ENCODE results near the gene ELMOD3.
A peak's percentile ranks its signal among the peaks of the same experiment; 100 is the strongest.
"Not testable (repeated sequence)": the region's sequence is repeated elsewhere in the genome, so short reads cannot be mapped to it uniquely, and the experiment has no call there.

The ELMOD3 gene

DNA sequence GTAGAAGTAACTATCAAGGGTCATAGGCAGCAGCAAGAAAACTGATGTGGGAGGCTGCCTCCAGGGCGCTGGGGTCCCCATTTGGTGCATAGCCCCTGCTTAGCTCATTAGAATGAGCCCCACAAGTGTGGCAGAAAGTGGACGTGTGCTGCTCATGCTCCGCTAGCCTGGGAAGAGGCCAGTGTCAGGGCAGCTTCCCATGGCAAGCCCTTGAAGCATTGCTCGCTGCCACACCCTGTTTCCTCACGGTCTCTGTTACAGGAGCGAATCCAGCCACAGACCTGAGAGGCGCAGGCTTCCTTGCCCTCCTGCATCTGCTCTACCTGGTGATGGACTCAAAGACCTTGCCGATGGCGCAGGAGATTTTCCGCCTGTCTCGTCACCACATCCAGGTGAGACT lies 22.5 kb downstream of the ELMOD3 start:
- no peak for DNase-seq

GRCh38 chr2:85378257-85378656 lies 23.7 kb downstream of the ELMOD3 start:
- DNase-seq, result no peak

DNA sequence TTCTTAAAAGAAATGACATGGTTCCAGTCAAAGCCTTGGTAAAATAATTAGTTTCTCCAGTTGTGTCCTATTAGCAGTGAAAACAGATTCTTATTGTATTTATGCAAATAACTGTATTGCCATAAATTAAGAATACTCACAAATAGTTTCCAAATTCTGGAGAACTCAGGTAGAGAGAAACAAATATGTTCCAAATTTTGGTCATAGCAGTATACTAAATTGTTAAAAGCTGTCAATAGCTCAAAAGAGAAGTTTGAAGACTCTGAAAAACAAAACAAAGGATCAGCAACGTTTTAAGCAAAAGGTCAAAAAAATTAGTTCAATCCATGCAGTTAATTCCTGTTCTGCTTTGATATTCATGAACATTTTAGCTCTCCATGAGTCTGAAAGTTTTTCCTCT lies 25.5 kb downstream of the ELMOD3 start:
- no peak for DNase-seq

- DNase-seq, result not testable (repeated sequence)
Observed at GRCh38 chr2:85383151-85383550, 28.6 kb downstream of the ELMOD3 start.

DNA sequence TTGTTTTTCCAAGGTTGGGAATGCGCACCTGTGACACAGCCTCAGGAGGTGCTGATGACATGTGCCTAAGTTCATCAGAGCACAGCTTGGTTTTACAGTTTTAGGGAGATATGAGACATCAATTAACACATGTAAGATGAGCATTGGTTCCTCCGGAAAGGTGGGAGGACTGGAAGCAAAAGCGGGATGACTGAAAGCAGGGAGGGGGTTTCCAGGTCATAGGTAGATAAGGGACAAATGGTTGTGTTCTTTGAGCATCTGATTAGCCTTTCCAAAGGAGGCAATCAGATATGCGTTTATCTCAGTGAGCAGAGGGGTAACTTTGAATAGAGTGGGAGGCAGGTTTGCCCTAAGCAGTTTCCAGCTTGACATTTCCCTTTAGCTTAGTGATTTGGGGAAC lies 29.3 kb downstream of the ELMOD3 start:
- no peak for DNase-seq

GRCh38 chr2:85385746-85386145 lies 31.2 kb downstream of the ELMOD3 start:
- no peak for DNase-seq

- DNase-seq, result no peak
Observed at GRCh38 chr2:85387754-85388153, 33.2 kb downstream of the ELMOD3 start.

GRCh38 chr2:85388878-85389538 lies 34.4 kb downstream of the ELMOD3 start:
- DNase-seq, result no peak

GRCh38 chr2:85390941-85391669 lies 36.5 kb downstream of the ELMOD3 start:
- DNase-seq, result no peak

DNA sequence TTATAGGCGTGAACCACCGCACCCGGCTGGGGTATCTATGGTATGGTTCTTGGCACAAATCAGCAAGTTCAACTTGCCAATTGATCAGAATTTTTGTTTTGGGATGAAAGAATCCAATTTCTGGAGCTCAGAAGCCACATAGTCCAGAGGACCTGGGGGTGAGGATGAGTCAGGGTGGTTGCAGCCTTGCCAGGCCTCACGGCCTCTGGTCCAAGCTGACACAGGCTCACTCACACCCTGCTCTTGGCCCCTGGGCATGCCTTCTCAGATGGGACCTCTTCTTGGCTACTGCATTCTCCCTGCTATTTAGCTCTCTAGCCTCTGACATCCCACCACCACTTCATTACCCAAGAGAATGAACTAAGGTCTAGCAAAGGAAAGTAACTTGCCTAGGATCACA lies 39.3 kb downstream of the ELMOD3 start:
- DNase-seq, result no peak

GRCh38 chr2:85394261-85394681 lies 39.7 kb downstream of the ELMOD3 start:
- peak; percentile 25 for DNase-seq

- DNase-seq, result no peak
Observed at GRCh38 chr2:85394976-85395375, 40.4 kb downstream of the ELMOD3 start.

- no peak for DNase-seq
Observed at GRCh38 chr2:85395912-85396475, 41.4 kb downstream of the ELMOD3 start.

DNA sequence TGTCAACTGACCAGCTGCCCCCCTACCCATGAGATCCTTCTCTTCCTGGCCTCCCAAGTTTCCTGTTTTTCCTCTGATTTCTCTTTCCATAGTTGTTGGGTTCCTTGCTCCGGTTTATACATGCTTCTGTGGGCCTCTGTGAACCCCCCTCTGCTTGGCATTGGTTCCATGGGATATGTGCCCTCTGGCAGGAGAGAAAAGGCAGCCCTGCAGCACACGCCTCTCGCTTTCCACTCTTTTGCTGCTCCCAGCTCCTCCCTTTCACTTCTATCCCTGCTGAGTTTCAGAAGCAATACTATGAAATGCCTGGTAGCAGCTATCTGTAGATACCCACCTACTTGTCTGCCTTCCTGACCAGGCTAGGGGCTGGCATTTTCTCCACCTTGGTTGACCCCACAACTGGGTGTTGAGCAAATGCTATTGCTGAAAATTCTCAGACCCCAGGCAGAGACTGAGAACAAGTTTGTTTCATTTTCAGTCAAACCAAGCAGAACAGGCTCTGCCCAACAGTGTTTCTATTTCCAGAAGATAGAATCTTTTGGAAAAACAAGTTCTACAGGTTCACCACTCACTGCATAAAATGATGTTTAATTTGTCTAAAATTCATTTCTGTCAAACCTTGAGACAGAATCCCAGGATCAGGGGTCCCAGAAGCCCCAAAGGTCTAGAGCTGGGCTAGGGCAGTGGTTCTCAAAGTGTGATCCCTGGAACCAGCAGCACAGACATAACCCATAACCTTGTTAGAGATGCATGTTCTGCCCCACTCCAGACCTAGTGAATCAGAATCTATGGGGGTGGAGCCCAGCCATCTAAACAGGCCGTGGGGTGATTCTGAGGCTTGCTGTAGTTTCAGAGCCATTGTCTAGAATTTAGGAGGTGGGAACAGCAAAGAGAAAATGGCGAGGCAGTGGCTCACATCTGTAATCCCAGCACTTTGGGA lies 42.2 kb downstream of the ELMOD3 start:
- no peak for DNase-seq

- no peak for DNase-seq
Observed at GRCh38 chr2:85397925-85398331, 43.4 kb downstream of the ELMOD3 start.

- no peak for DNase-seq
Observed at GRCh38 chr2:85398426-85399182, 44.0 kb downstream of the ELMOD3 start.

GRCh38 chr2:85399183-85399455 lies 44.5 kb downstream of the ELMOD3 start:
- no peak for DNase-seq

DNA sequence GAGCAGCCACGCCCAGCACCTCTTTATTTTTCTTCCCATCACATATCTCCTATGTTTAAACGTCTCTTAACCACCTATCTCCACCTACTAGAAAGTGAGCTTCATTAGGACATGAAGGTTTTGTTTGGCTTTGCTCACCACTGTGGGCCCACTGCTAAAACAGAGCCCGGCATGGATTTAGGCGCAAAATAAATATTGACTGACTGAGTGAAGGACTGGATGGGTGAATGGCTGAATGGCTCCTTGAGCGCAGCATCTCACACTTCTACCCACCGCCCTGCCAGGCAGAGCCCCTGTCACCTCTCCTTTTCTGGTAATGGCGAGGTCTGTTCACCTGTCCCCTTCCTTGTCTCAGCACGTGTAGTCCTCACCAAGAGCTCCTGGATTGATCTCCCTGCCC lies 45.5 kb downstream of the ELMOD3 start:
- no peak for DNase-seq

GRCh38 chr2:85400541-85401463 lies 46.2 kb downstream of the ELMOD3 start:
- no peak for DNase-seq

DNA sequence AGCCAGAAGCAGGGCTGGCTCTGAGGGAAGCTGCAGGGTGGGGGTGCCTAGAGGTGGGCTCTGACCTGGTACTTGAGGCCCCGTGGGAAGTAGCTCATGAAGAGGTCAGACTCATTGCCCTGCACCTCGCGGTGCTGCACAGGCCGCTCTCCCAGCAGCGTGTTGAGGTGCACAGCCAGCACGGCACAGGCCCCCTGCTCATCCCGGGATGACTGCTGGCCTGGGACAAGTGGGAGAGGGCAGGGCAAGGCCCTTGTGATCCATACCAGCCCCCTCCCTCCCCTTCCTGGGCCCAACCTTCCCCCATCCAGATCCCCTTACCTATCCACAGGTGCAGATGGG lies 46.9 kb downstream of the ELMOD3 start:
- DNase-seq, result no peak

DNA sequence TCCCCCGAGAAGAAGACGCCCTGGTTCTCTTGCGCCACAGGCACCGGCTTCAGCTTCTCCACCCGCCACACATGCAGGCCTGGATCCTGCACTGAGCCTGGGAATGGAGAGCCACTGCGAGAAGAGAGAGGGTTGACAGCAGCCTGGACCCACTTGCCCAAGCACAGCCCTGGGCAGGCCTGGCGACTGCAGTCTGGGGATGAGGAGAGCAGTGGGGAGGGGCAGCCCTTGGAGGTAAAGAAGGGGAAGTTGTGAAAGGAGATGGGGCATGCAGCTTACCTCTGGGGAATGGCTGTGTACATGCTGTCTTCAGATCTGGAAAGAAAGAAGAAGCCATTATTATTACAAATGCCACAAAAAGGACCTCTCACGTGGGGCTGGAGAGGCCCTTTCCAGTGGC lies 47.3 kb downstream of the ELMOD3 start:
- DNase-seq, result no peak

All from DMS153 (cell line).